ENCODE measurements around the gene BAD.

- peak; percentile 31 to 65 (median 59) for TF ChIP-seq POLR2AphosphoS5 (IDR thresholded peaks at IDR 0.05)
- TF ChIP-seq POLR2A (IDR thresholded peaks at IDR 0.05) = peak; percentile 64
Measured at GRCh38 chr11:64230171-64230984, 54.1 kb downstream of the BAD start, which contains the start of gene DNAJC4.

All from transverse colon (tissue), 3 donors.